HG03432 (cell line): ENCODE results near the gene PPM1A.

Experiments used
- ATAC-seq: cut with Tn5 transposase; IDR thresholded peaks from one replicate; pipeline ENCODE4 v1.9.1; 2021; ENCODE audit warnings: mild to moderate bottlenecking, moderate library complexity; ENCODE audit not compliant: unreplicated experiment

PPM1A gene

GRCh38 chr14:60225265-60225664, 23.8 kb upstream of the PPM1A start:
- ATAC-seq = no peak

- ATAC-seq = no peak
Measured at GRCh38 chr14:60226298-60226697, 22.7 kb upstream of the PPM1A start.

GRCh38 chr14:60227291-60227690, 21.7 kb upstream of the PPM1A start:
- no peak for ATAC-seq

- ATAC-seq = no peak
Measured at GRCh38 chr14:60229614-60230013, 19.4 kb upstream of the PPM1A start.

- ATAC-seq = no peak
Measured at GRCh38 chr14:60232185-60232584, 16.8 kb upstream of the PPM1A start.

- no peak for ATAC-seq
Measured at GRCh38 chr14:60233251-60233650, 15.8 kb upstream of the PPM1A start.

- ATAC-seq = no peak
Measured at GRCh38 chr14:60233891-60234290, 15.1 kb upstream of the PPM1A start.

- no peak for ATAC-seq
Measured at GRCh38 chr14:60235440-60235839, 13.6 kb upstream of the PPM1A start.

- ATAC-seq = no peak
Measured at GRCh38 chr14:60238955-60239354, 10.1 kb upstream of the PPM1A start.

- ATAC-seq = no peak
Measured at GRCh38 chr14:60240139-60240856, 8.7 kb upstream of the PPM1A start.

- ATAC-seq = no peak
Measured at GRCh38 chr14:60241091-60241490, 7.9 kb upstream of the PPM1A start.

- no peak for ATAC-seq
Measured at GRCh38 chr14:60242429-60242828, 6.6 kb upstream of the PPM1A start.

GRCh38 chr14:60245380-60246177, 3.4 kb upstream of the PPM1A start:
- no peak for ATAC-seq

GRCh38 chr14:60247994-60248696, 876 bp upstream of the PPM1A start:
- peak; percentile 62 for ATAC-seq

- ATAC-seq = peak; percentile 50
Measured at GRCh38 chr14:60249321-60250256, 568 bp downstream of the PPM1A start.

- ATAC-seq = no peak
Measured at GRCh38 chr14:60250257-60251035, 1.4 kb downstream of the PPM1A start.

- ATAC-seq = no peak
Measured at GRCh38 chr14:60251877-60252276, 2.9 kb downstream of the PPM1A start.

GRCh38 chr14:60252630-60253029, 3.6 kb downstream of the PPM1A start:
- no peak for ATAC-seq

- no peak for ATAC-seq
Measured at GRCh38 chr14:60253649-60254048, 4.6 kb downstream of the PPM1A start.

GRCh38 chr14:60254176-60254575, 5.2 kb downstream of the PPM1A start:
- no peak for ATAC-seq
